ENCODE measurements around the gene TRIO. TPM values are rescaled to one million over a fixed set of nuclear protein-coding genes. Genes with fewer than 3 reads are reported as not detected.

Gene TRIO
- total and polyA plus RNA-seq, 2 donors (not counting 3 experiments of a cell fraction or from before 2014, with no cell fraction given) = 82.9 to 248 TPM

DNA sequence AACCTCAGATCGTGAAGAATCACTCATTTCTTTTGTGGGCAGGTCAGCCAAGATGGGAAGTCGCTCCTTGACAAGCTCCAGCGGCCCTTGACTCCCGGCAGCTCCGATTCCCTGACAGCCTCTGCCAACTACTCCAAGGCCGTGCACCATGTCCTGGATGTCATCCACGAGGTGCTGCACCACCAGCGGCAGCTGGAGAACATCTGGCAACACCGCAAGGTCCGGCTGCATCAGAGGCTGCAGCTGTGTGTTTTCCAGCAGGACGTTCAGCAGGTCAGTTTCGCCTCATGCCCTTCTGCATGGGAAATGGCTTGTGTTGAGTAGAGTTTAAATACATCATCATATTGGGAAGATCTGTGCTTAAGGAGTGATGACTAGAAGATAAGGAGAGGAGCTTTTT is 173.3 kb downstream of the TRIO start:
- Histone ChIP-seq H3K9me1 (replicated peaks; ENCODE audit: control insufficient read depth, extremely low read depth, insufficient read depth, low read length) (no peaks in the 10 kb centered on the region), H3K4me3 (replicated peaks in 1 of 3; ENCODE audit: insufficient read depth in 1 of 3, low read depth in 1 of 3, low read length in 3 of 3) (no peak overlapping the region), H3K9me3 (replicated peaks; ENCODE audit: control insufficient read depth, insufficient read depth, low read length) (no peaks in the 10 kb centered on the region), H2AFZ (ENCODE audit: low read depth, low read length) (no peak overlapping the region), H3K27ac (ENCODE audit: insufficient read depth, low read depth, low read length) (no peak overlapping the region), H3K4me1 (ENCODE audit: control insufficient read depth, extremely low read depth, insufficient read depth, low read length) (no peaks in the 10 kb centered on the region), H3K27me3 (ENCODE audit: control insufficient read depth in 2 of 2, insufficient read depth in 2 of 2, low read length in 2 of 2) (no peaks in the 10 kb centered on the region), H3K79me2 (ENCODE audit: control insufficient read depth, insufficient read depth, low read length) (peaks cover 62% of the 10 kb centered on the region), H4K20me1 (replicated peaks; ENCODE audit: control insufficient read depth, extremely low read depth, insufficient read depth, low read length) (peaks cover 2% of the 10 kb centered on the region), H3K4me2 (ENCODE audit: insufficient read depth, low read length) (no peak overlapping the region), H3K36me3 (ENCODE audit: control insufficient read depth in 2 of 2, extremely low read depth in 1 of 2, insufficient read depth in 2 of 2, low read length in 2 of 2) (peaks cover 7 to 24% of the 10 kb centered on the region in 2 experiments), H3K9ac (replicated peaks; ENCODE audit: extremely low read depth, insufficient read depth, low read length) (no peak overlapping the region)
- intact Hi-C loops (cut with micrococcal nuclease) = no loop called here
- FAIRE-seq (no peak), DNase-seq (ENCODE audit: low read depth, low spot score) (no peak)
- dilution Hi-C loops (cut with MboI; ENCODE audit: extremely low pct_ligation_motif_present, low sequenced_read_pairs) = no loop called here
- BruUV-seq (replicated peaks) = no TSS peak
- ChIA-PET POLR2A (no interaction called here), CTCF (interaction anchor here (1.0 to 1.7 kb wide), 4 partner anchors 9 to 332 kb away, joined by 3 to 4 read pairs (median 3); no protein-coding TSS in a partner anchor)
- TF ChIP-seq POLR2A (IDR thresholded peaks at IDR 0.05; ENCODE audit: low read depth, low read length) (no peak), GATA2 (IDR thresholded peaks at IDR 0.05; ENCODE audit: insufficient read depth, insufficient read length, low read depth, low read length) (no peak), JUN (IDR thresholded peaks at IDR 0.05; ENCODE audit: borderline replicate concordance, insufficient read depth, insufficient read length, low read depth) (no peak), FOS (IDR thresholded peaks at IDR 0.05; ENCODE audit: borderline replicate concordance, insufficient read depth, low read length) (no peak), EZH2 (IDR thresholded peaks at IDR 0.05; ENCODE audit: borderline replicate concordance, low read depth, low read length, severe bottlenecking) (no peak), MYC (IDR thresholded peaks at IDR 0.05; ENCODE audit: low read depth, low read length) (no peak), POLR2AphosphoS5 (IDR thresholded peaks at IDR 0.05; ENCODE audit: insufficient read depth, low read depth, low read length) (no peak)
- TF ChIP-seq, protein P1, sequence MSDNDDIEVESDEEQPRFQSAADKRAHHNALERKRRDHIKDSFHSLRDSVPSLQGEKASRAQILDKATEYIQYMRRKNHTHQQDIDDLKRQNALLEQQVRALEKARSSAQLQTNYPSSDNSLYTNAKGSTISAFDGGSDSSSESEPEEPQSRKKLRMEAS (IDR thresholded peaks at IDR 0.05; ENCODE audit: insufficient read depth, insufficient read length) = no peak
- TF ChIP-seq, protein P2, sequence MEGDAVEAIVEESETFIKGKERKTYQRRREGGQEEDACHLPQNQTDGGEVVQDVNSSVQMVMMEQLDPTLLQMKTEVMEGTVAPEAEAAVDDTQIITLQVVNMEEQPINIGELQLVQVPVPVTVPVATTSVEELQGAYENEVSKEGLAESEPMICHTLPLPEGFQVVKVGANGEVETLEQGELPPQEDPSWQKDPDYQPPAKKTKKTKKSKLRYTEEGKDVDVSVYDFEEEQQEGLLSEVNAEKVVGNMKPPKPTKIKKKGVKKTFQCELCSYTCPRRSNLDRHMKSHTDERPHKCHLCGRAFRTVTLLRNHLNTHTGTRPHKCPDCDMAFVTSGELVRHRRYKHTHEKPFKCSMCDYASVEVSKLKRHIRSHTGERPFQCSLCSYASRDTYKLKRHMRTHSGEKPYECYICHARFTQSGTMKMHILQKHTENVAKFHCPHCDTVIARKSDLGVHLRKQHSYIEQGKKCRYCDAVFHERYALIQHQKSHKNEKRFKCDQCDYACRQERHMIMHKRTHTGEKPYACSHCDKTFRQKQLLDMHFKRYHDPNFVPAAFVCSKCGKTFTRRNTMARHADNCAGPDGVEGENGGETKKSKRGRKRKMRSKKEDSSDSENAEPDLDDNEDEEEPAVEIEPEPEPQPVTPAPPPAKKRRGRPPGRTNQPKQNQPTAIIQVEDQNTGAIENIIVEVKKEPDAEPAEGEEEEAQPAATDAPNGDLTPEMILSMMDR (IDR thresholded peaks at IDR 0.05; ENCODE audit: extremely low read depth in 1 of 2, insufficient read depth in 1 of 2, low read depth in 1 of 2, low read length in 2 of 2) = no peak
